GM19455 (cell line): ENCODE data around the gene DUSP6.

Experiments used
- ATAC-seq: cut with Tn5 transposase; IDR thresholded peaks from one replicate; pipeline ENCODE4 v1.9.1; 2021; ENCODE audit not compliant: unreplicated experiment

The DUSP6 gene

DNA sequence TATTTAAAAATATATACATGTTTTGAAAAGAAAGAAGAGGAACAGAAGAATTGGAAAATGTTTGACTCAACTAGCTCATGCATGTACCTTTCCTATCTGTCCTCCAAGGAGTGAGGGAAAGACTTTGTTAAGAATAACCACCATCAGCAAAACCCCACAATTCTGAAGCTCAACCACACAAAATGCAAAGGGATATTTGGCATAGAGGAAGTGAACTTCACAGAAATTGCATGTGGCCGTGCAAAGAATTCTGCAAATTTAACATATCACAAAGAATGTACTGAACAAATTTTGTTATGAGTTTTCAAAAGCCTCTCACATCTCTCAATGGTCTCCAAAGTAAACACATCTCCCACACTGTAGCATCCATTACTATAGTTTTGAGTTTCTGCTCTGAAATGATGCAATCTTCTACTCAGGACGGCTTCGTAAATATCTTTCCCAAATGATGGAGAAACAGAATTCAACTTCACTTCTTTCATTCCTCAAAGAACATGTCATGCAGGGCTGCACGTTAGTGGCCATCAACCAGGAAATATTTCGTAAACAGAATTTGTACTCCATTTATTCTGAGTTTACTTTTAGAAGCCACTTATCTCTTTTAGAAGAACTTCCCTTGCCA is 17.6 kb downstream of the DUSP6 start:
- ATAC-seq: no peak

DNA sequence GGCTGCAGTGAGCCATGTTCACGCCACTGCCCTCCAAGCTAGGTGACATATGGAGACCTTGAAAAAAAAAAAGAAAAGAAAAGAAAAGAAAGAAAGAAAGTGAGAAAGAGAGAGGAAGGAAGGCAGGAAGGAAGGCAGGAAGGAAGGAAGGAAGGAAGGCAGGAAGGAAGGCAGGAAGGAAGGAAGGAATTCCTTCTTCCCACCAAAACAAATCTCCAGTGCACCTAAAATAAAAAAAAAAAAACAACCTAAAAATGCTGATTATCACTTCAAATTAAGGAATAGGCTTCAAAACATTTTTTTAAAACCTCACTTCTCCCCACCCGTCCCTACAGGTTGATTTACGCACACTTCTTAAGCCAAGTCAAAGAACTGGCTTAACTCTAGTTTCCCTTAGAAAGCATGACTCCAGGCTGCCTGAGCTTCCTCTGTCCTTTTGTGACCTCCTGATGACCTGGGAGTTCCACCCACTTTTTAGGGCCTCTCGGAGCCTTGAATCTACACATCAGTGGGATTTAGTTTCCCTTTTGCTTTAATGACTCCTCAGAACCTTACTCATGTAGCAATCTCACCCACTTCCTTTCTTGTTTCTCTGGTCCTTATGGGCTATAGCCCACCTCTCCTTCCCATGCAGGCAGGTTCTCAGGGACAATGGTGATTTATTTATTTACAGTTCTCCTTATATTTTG is 18.6 kb downstream of the DUSP6 start:
- ATAC-seq: no peak

DNA sequence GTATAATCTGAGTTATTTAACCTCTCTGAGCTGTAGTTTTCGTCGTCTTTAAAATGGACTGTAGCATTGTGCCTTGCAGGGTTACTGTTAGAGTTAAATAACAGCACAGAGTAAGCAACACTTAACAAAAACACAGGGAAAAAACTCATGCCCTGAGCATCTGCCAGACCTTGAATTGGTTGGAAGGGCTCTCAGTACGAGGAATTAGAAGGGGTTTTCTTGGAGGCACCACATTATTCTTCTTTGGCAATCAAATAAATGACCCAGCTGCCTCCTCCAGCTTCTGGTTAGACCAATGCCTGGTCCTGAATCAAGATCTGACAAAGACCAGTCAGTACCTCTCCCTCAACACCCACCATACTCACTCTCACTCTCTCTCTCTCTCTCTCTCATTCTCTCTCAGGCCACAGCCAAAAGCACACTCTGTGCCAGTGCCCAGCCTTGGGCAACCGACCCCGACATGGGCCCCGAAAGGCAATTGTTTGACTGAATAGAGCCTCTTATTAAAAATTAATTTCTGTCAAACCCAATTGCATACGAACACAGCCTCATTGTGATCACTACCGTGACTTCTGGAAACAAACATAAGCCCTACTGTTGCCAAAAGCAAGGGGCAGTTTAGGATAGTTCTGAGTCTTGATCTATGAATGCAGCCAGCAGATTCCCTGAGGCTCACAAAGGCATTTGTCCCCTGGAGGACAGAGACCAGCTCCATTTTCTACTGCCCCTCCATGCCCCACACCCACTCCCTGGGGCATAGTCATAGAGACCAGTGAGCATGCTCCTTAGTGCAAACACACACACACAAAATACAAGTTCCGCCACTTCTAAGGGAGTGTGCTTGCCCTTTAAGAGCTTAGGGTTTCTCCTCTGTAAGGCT is 23.9 kb downstream of the DUSP6 start:
- ATAC-seq: no peak

- no peak for ATAC-seq
Measured at GRCh38 chr12:89327486-89328094, 24.7 kb downstream of the DUSP6 start.

GRCh38 chr12:89326239-89327040 is 25.9 kb downstream of the DUSP6 start:
- ATAC-seq: no peak

DNA sequence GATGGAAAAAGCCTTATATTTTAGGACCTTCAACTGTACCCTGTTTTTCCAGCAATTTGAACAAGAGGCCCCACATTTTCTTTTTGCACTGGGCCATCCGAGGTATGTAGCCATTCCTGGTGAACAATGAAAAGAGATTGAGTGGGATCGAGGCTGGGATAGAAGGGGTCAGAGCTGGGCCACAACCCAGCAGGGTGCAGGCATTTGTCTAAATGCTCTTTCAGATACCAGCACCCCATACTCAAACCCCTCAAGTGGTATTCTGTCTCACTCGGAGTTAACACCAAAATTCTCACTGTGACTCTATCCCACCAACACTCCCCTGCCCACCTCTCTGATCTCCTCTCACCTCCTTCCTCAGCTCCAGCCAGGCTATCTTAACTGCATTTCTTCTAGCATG is 26.8 kb downstream of the DUSP6 start:
- ATAC-seq: no peak

DNA sequence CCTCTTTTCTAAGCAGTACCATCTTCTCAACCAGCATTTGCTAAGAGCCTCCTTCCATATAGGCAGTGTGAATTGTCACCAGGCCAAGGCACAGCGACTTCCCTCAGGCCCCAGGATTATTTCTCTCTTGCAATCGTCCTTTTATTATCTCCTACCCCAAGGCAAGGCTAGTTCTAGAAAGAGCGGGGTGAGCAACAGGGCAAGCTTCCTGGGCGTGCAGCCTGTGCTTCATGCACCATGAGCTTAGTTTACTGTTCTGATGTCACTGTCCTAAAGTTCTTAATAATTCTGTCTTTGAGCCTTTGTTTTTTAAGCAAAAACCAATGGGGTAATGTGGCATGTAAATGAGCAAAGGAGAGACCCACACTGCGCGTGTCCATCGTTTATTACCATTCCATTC is 27.9 kb downstream of the DUSP6 start:
- no peak for ATAC-seq

DNA sequence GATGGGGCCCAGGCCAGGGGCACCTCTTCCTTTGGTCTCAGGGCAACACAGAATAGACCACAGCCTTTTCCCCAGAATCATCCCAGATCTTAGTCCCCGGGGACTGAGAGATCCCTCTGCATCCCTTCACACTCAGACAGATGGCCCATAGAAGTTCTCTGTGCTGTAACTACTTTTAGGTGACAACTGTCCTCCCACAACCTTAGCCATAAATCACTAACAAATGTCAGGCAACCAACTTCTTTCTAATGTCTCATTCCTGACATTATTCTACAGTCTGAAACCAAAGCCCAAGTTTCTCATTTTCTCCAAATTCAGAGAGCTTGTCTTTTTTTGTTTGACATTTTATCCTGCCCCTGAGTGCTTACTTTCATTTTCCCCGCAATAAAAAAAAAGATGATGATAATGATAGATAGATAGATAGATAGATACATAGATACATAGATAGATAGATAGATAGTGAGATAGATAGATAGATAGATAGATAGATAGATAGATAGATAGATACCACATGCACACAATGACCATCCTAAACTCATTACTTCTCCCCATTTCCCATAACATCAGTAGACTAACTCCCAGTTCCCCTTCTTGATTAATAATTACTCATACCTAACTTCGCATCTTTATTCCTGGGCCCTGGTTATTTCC is 28.6 kb downstream of the DUSP6 start:
- no peak for ATAC-seq

- ATAC-seq: no peak
Measured at GRCh38 chr12:89320735-89321134, 31.6 kb downstream of the DUSP6 start.

DNA sequence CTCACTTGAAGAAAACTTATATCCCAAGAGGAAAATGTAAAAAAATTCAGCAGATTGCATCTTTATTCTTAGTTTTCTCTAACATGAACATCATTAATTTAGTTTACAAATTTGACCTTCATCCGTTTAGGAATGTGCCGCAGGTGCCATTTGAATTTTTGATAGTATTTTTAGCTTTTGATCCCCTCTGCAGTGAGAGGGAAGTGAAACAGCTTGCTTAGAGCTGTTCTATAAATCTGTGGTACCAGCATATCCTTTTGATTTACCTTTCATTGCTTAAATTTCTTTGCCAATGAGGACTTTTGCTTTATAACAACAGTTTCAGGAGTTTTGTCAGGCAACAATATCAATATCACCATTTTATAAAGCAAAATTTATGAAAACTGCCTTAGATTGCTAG is 32.7 kb downstream of the DUSP6 start:
- no peak for ATAC-seq

- ATAC-seq: no peak
Measured at GRCh38 chr12:89319122-89319521, 33.2 kb downstream of the DUSP6 start.

DNA sequence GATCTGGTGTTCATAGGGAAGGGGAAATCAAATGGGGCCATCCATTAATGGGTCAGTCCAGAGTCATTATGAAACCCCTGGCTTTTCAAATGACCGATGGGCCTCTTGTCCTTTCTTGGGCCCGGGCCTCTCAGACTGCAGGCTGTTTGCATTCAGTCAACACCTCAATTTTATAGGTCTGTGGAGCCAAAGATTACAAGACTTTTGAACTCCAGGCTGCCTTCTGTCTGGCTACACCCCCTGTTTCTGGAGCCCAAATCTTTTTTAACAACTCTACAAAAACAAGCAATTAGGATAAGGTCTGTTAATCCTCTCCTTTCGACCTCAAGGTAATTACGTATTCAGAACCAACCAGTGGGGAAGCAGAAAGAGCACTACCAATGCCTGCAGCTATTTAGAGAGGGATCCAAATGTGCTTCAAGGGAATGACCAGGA is 35.6 kb downstream of the DUSP6 start:
- ATAC-seq: no peak

- no peak for ATAC-seq
Measured at GRCh38 chr12:89314060-89314761, 38.1 kb downstream of the DUSP6 start.

GRCh38 chr12:89311703-89312293 is 40.5 kb downstream of the DUSP6 start:
- ATAC-seq: no peak

DNA sequence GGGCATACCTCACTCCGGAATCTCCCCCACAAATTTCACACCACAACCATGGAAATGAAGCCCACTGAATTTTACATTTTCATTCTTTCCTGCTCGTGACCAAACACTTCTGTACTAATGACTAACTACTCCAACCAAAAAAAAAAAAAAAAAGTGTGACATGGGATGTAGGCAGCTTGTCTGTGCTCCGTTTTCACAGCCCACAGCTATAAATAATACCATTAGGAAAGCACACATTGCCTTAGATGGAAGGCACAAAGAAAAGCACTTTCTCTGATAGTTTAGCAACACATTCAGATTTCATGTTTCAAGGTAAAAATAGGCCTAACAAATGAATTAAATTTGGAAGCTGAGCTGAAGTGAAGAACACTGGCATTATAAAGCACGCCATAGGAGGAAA is 42.5 kb downstream of the DUSP6 start:
- ATAC-seq: no peak

DNA sequence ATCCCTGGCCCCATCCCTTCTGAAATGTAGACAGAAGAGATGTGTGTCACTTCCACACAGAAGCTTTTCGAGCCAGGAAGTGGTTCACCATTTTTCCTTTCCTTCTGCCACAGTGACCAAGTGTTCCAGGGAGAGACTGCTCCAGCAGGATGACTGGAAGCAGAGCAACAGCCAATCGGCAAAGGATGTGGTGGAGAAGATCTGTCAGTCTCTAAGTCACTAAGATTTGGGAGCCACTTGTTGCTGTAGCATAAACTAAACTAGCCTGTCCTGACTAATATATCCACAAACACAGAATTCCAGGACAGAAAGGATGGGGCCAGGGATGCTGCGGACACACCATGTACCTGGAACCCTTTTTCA is 42.9 kb downstream of the DUSP6 start:
- ATAC-seq: no peak

DNA sequence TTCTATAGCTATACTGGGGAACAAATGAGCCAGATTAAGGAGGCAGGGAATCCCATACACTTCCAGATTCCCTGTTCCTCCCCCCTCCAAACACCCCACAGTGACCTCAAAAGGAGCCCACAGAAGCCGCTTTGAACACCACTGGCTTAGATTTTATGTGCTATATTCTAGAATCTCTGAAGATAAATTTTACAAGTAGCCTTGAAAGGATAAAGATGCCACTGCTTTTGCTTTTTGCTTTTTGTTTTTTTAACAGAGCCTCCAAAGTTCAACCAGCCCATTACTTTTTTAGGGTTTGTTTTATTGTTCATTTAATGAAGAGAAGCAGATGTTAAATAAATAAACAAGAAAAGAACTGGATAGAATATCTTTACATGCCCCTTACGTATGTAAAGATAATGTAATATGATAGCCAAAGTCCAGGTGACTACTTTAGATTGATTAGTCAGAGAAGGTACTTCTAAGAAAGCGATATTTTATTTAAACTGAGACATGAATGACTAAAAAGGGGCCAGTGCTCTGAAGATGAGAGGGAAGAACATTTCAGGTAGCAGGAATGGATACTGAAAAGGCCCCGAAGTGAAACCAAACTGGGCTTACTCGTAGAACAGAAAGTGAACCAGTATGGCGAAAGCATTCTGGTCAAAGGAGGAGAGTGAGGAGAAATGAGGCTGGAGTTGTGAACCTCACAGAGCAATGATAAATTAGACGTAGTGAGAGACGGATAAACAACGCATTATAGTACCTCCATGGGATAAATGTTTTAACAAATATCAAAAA is 44.6 kb downstream of the DUSP6 start:
- no peak for ATAC-seq

GRCh38 chr12:89306827-89307473 is 45.4 kb downstream of the DUSP6 start:
- no peak for ATAC-seq
